Loucy (cell line): ENCODE measurements around the gene ATP8A2.

ENCODE experiments used
- H2AFZ ChIP-seq: fragments of 200-600 bp; sonication (generic); 2 replicates; pipeline ENCODE4 v1.6.0; 2016; ENCODE audit warnings: antibody characterized with exemption, mild to moderate bottlenecking, low read length, moderate library complexity
- H3F3A ChIP-seq: fragments of 200-600 bp; 2 replicates; pipeline ENCODE4 v1.6.0; 2016; ENCODE audit warnings: antibody characterized with exemption, low read depth, mild to moderate bottlenecking
- H3K27me3 ChIP-seq: fragments of 200-600 bp; sonication (generic); 2 replicates; pipeline ENCODE4 v1.6.1; 2014; ENCODE audit warnings: low read length, mild to moderate bottlenecking; ENCODE audit not compliant: insufficient read depth, poor library complexity, severe bottlenecking
- H3K36me3 ChIP-seq: fragments of 200-600 bp; sonication (generic); 2 replicates; pipeline ENCODE4 v1.6.1; 2016; ENCODE audit warnings: low read length; ENCODE audit not compliant: insufficient read depth
- H3K4me1 ChIP-seq: fragments of 200-600 bp; sonication (generic); 2 replicates; pipeline ENCODE4 v1.5.1; 2014; ENCODE audit warnings: low read length, mild to moderate bottlenecking; ENCODE audit not compliant: insufficient read depth, poor library complexity, severe bottlenecking
- H3K4me2 ChIP-seq: fragments of 200-600 bp; sonication (generic); 2 replicates; pipeline ENCODE4 v1.6.0; 2014; ENCODE audit warnings: antibody characterized with exemption, low read length, low read depth, mild to moderate bottlenecking; ENCODE audit not compliant: poor library complexity, severe bottlenecking
- H3K4me3 ChIP-seq: fragments of 200-600 bp; sonication (generic); 2 replicates; pipeline ENCODE4 v1.5.1; 2014; ENCODE audit warnings: low read length, mild to moderate bottlenecking, mixed read lengths; ENCODE audit not compliant: poor library complexity, severe bottlenecking
- H3K79me2 ChIP-seq: fragments of 200-600 bp; sonication (generic); 2 replicates; pipeline ENCODE4 v1.6.1; 2014; ENCODE audit warnings: low read length; ENCODE audit not compliant: insufficient read depth
- H3K9ac ChIP-seq: fragments of 200-600 bp; sonication (generic); 2 replicates; pipeline ENCODE4 v1.6.0; 2014; ENCODE audit warnings: mild to moderate bottlenecking, low read depth, low read length, moderate library complexity; ENCODE audit not compliant: poor library complexity, severe bottlenecking
- H3K9me2 ChIP-seq: fragments of 200-600 bp; sonication (generic); replicated peaks from 2 replicates; pipeline ENCODE4 v1.6.1; 2016; ENCODE audit warnings: low read depth, low read length, mixed read lengths
- H3K9me3 ChIP-seq: fragments of 200-600 bp; sonication (generic); 2 replicates; pipeline ENCODE4 v1.6.1; 2014; ENCODE audit warnings: mild to moderate bottlenecking, antibody characterized with exemption, low read length, low read depth; ENCODE audit not compliant: insufficient read depth
- H4K20me1 ChIP-seq: fragments of 200-600 bp; sonication (generic); 2 replicates; pipeline ENCODE4 v1.6.0; 2014; ENCODE audit warnings: antibody characterized with exemption, low read length, mild to moderate bottlenecking; ENCODE audit not compliant: insufficient read depth, poor library complexity, severe bottlenecking
- CTCF ChIP-seq: fragments of 200-600 bp; sonication (generic); conservative IDR thresholded peaks from 2 replicates; pipeline ENCODE4 v1.5.1; 2014; ENCODE audit warnings: mild to moderate bottlenecking, antibody characterized with exemption, low read length
- EZH2phosphoT487 ChIP-seq: fragments of 200-600 bp; IDR thresholded peaks from 2 replicates; pipeline ENCODE4 v1.6.1; 2018; ENCODE audit warnings: antibody characterized with exemption, mild to moderate bottlenecking, moderate library complexity, borderline replicate concordance

The ATP8A2 gene

GRCh38 chr13:26046639-26047038 is 674.9 kb downstream of the ATP8A2 start:
- peak overlapping the region; percentile 99 for H3K4me2 ChIP-seq
- peaks cover 5% of the 10 kb centered on the region; the same call in 1 of the 2 replicates for H3K36me3 ChIP-seq
- peaks cover 67% of the 10 kb centered on the region for H3K4me1 ChIP-seq
- TF ChIP-seq CTCF (no peak), EZH2phosphoT487 (no peak)
- H3K9me2 ChIP-seq = no peaks in the 10 kb centered on the region
- H4K20me1 ChIP-seq = peaks cover 48% of the 10 kb centered on the region
- H3F3A ChIP-seq = peaks cover 17% of the 10 kb centered on the region
- H3K4me3 ChIP-seq = peak overlapping the region; percentile 86
- H3K27me3 ChIP-seq = peaks cover 3% of the 10 kb centered on the region
- H2AFZ ChIP-seq = no peak overlapping the region
- H3K9ac ChIP-seq = peak overlapping the region; percentile 81
- H3K79me2 ChIP-seq = peaks cover 73% of the 10 kb centered on the region
- no peaks in the 10 kb centered on the region for H3K9me3 ChIP-seq

GRCh38 chr13:26047040-26047439 is 675.3 kb downstream of the ATP8A2 start:
- no peaks in the 10 kb centered on the region for H3K9me2 ChIP-seq
- H3K79me2 ChIP-seq = peaks cover 73% of the 10 kb centered on the region
- no peaks in the 10 kb centered on the region for H3K9me3 ChIP-seq
- peaks cover 17% of the 10 kb centered on the region for H3F3A ChIP-seq
- peaks cover 3% of the 10 kb centered on the region for H3K27me3 ChIP-seq
- no peak overlapping the region for H2AFZ ChIP-seq
- peak overlapping the region; percentile 81 for H3K9ac ChIP-seq
- peak overlapping the region; percentile 86 for H3K4me3 ChIP-seq
- H4K20me1 ChIP-seq = peaks cover 48% of the 10 kb centered on the region
- peak overlapping the region; percentile 99 for H3K4me2 ChIP-seq
- TF ChIP-seq CTCF (no peak), EZH2phosphoT487 (no peak)
- peaks cover 5% of the 10 kb centered on the region; the same call in 1 of the 2 replicates for H3K36me3 ChIP-seq
- H3K4me1 ChIP-seq = peaks cover 63% of the 10 kb centered on the region

DNA sequence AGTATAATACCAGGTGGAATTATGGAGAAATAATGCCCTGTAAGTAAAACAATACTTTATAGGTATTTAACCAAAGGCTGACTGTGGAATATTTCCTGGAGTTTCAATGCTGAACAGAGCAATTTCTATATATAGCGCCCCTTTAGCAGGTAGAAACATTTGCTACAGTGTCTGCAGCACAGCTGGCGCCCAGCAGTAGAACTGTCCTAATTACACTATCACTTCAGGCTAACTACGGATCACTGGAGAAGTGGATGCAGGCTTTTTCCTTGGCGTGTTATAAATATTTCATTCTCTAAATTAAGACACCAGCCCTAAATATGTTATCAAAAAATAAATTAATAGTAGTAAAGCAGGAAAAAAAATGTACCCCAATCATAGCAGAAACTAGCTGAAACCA is 677.0 kb downstream of the ATP8A2 start:
- no peaks in the 10 kb centered on the region for H3K9me2 ChIP-seq
- TF ChIP-seq CTCF (peak; percentile 27; the same call in 1 of the 2 replicates), EZH2phosphoT487 (no peak)
- peaks cover 17% of the 10 kb centered on the region for H3F3A ChIP-seq
- H4K20me1 ChIP-seq = peaks cover 48% of the 10 kb centered on the region
- H3K36me3 ChIP-seq = peaks cover 5% of the 10 kb centered on the region; the same call in 1 of the 2 replicates
- H3K27me3 ChIP-seq = peaks cover 3% of the 10 kb centered on the region
- peak overlapping the region; percentile 99 for H3K4me2 ChIP-seq
- H3K9ac ChIP-seq = peak overlapping the region; percentile 81
- peaks cover 64% of the 10 kb centered on the region for H3K4me1 ChIP-seq
- no peaks in the 10 kb centered on the region for H3K9me3 ChIP-seq
- peaks cover 63% of the 10 kb centered on the region for H3K79me2 ChIP-seq
- H3K4me3 ChIP-seq = peak overlapping the region; percentile 86
- H2AFZ ChIP-seq = no peak overlapping the region
